ENCODE results near the gene SNHG17.
"Not testable (repeated sequence)": the region's sequence is repeated elsewhere in the genome, so short reads cannot be mapped to it uniquely, and the experiment has no call there.

SNHG17 gene

DNA sequence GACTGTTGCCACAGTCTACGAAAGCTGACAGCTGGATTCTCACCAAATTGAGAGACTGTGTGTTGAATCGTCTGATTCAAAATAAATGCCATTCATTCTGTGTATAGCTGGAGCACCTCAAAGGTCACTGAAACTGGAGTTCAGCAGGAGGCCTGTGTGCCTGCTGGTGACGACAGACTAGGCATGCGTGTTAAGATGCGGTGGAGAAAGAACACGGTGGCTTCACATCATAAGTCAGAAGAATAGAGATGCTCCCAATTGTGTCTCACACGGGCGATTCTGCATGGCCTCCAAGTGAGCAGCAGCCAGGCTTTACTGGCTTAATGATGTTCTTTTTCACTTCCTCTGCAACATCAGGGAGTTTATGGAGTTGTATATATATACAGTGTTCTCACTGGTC, 32.3 kb downstream of the SNHG17 start:
- Histone ChIP-seq H3K9ac (ENCODE audit: low read depth, low read length) (no peak overlapping the region), H2AFZ (ENCODE audit: low read depth, low read length) (no peak overlapping the region), H4K20me1 (ENCODE audit: insufficient read depth, low read length) (no peaks in the 10 kb centered on the region)

DNA sequence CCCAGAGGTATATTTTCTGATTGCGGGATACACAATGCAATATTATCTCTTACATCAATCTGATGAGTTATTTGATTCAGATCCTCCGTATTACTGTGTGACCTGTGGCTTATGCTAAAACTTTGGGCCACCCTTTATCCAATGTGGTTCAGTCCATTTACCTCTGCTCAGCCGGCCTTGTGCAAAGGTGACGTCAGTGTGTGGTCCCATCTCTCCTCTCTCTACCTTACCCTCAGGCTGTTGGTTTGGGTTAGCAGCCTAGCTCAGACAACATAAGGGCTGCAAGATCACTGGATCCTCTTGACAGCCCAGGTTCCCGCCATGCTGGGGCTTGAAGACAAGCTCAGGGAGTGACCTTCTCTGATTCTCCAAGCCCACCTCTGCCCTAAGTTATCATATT, 33.0 kb downstream of the SNHG17 start:
- H3K79me2 ChIP-seq (ENCODE audit: insufficient read depth, low read length), result no peaks in the 10 kb centered on the region
- no peak for TF ChIP-seq EZH2 (IDR thresholded peaks at IDR 0.05; ENCODE audit: borderline replicate concordance, low read depth, low read length, severe bottlenecking)
- no peak for TF ChIP-seq CTCF (IDR thresholded peaks at IDR 0.05; ENCODE audit: borderline replicate concordance, extremely low read depth, low read length, poor library complexity, severe bottlenecking)
- no peak for ATAC-seq (ENCODE audit: insufficient read depth, low read depth)

More for the DNA sequence above, 32.3 kb downstream of the SNHG17 start:
- ATAC-seq (ENCODE audit: insufficient read depth, low read depth), result no peak
- DNase-seq, result no peak
- H3K36me3 ChIP-seq (ENCODE audit: insufficient read depth, low read length), result no peaks in the 10 kb centered on the region
- peaks cover 2% of the 10 kb centered on the region for H3K27me3 ChIP-seq (ENCODE audit: insufficient read depth, low read length, poor library complexity)
- no peak overlapping the region for H3K27ac ChIP-seq (ENCODE audit: low read length)
- H3K4me1 ChIP-seq (ENCODE audit: insufficient read depth, low read length), result no peaks in the 10 kb centered on the region
- TF ChIP-seq CTCF (IDR thresholded peaks at IDR 0.05; ENCODE audit: borderline replicate concordance, extremely low read depth, low read length, poor library complexity, severe bottlenecking), result no peak
- TF ChIP-seq EZH2 (IDR thresholded peaks at IDR 0.05; ENCODE audit: borderline replicate concordance, low read depth, low read length, severe bottlenecking), result no peak
- H3K4me3 ChIP-seq (ENCODE audit: low read depth in 1 of 2, low read length in 2 of 2), result no peak overlapping the region
- H3K9me3 ChIP-seq (ENCODE audit: insufficient read depth, low read length, severe bottlenecking), result no peaks in the 10 kb centered on the region
- no peak overlapping the region for H3K4me2 ChIP-seq (ENCODE audit: insufficient read depth, low read length)
- no peaks in the 10 kb centered on the region for H3K79me2 ChIP-seq (ENCODE audit: insufficient read depth, low read length)

DNA sequence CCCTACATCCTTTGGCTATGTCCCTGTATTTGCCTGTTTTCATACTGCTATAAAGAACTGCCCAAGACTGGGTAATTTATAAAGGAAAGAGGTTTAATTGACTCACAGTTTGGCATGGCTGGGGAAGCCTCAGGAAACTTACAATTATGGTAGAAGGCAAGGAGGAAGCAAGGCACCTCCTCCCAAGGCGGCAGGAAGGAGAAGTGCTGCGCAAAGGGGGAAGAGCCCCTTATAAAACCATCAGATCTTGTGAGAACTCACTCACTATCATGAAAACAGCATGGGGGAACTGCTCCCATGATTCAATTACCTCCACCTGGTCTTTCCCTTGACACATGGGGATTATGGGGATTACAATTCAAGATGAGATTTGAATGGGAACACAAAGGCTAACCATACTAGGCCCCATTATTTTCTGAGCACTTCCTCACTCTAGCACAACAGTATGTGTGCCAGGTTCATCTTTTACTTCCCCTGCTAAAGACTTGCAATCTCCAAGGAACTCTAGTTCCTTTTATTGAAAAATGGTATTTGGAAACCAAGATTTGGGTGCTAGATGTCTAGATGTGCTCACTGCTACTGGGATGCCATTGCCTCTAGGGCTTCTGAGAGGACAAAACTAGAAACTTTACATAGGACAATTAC, 39.3 kb downstream of the SNHG17 start:
- H2AFZ ChIP-seq (ENCODE audit: low read depth, low read length); H3K9me3 ChIP-seq (ENCODE audit: insufficient read depth, low read length, severe bottlenecking); H3K9ac ChIP-seq (ENCODE audit: low read depth, low read length); H3K27ac ChIP-seq (ENCODE audit: low read length); H3K4me1 ChIP-seq (ENCODE audit: insufficient read depth, low read length); H3K4me3 ChIP-seq (ENCODE audit: low read depth in 1 of 2, low read length in 2 of 2); H4K20me1 ChIP-seq (ENCODE audit: insufficient read depth, low read length); H3K79me2 ChIP-seq (ENCODE audit: insufficient read depth, low read length); H3K36me3 ChIP-seq (ENCODE audit: insufficient read depth, low read length); H3K4me2 ChIP-seq (ENCODE audit: insufficient read depth, low read length); ATAC-seq (ENCODE audit: insufficient read depth, low read depth); DNase-seq: not testable (repeated sequence)
- peaks cover 15% of the 10 kb centered on the region for H3K27me3 ChIP-seq (ENCODE audit: insufficient read depth, low read length, poor library complexity)

More for the DNA sequence above, 33.0 kb downstream of the SNHG17 start:
- H3K36me3 ChIP-seq (ENCODE audit: insufficient read depth, low read length), result no peaks in the 10 kb centered on the region
- no peak overlapping the region for H3K4me2 ChIP-seq (ENCODE audit: insufficient read depth, low read length)
- H3K27me3 ChIP-seq (ENCODE audit: insufficient read depth, low read length, poor library complexity), result peaks cover 4% of the 10 kb centered on the region
- no peaks in the 10 kb centered on the region for H3K9me3 ChIP-seq (ENCODE audit: insufficient read depth, low read length, severe bottlenecking)
- H3K4me3 ChIP-seq (ENCODE audit: low read depth in 1 of 2, low read length in 2 of 2), result no peak overlapping the region
- no peaks in the 10 kb centered on the region for H4K20me1 ChIP-seq (ENCODE audit: insufficient read depth, low read length)
- no peak overlapping the region for H2AFZ ChIP-seq (ENCODE audit: low read depth, low read length)
- DNase-seq, result no peak
- H3K27ac ChIP-seq (ENCODE audit: low read length), result no peak overlapping the region
- H3K9ac ChIP-seq (ENCODE audit: low read depth, low read length), result no peak overlapping the region
- H3K4me1 ChIP-seq (ENCODE audit: insufficient read depth, low read length), result no peaks in the 10 kb centered on the region

- Histone ChIP-seq H4K20me1 (ENCODE audit: insufficient read depth, low read length) (no peaks in the 10 kb centered on the region), H2AFZ (ENCODE audit: low read depth, low read length) (no peak overlapping the region), H3K4me2 (ENCODE audit: insufficient read depth, low read length) (no peak overlapping the region), H3K27me3 (ENCODE audit: insufficient read depth, low read length, poor library complexity) (peaks cover 15% of the 10 kb centered on the region), H3K9me3 (ENCODE audit: insufficient read depth, low read length, severe bottlenecking) (no peaks in the 10 kb centered on the region), H3K9ac (ENCODE audit: low read depth, low read length) (no peak overlapping the region), H3K4me1 (ENCODE audit: insufficient read depth, low read length) (no peaks in the 10 kb centered on the region), H3K4me3 (ENCODE audit: low read depth in 1 of 2, low read length in 2 of 2) (no peak overlapping the region), H3K27ac (ENCODE audit: low read length) (no peak overlapping the region), H3K79me2 (ENCODE audit: insufficient read depth, low read length) (no peaks in the 10 kb centered on the region), H3K36me3 (ENCODE audit: insufficient read depth, low read length) (no peaks in the 10 kb centered on the region)
- ATAC-seq (ENCODE audit: insufficient read depth, low read depth) (no peak), DNase-seq (no peak)
- TF ChIP-seq CTCF (IDR thresholded peaks at IDR 0.05; ENCODE audit: borderline replicate concordance, extremely low read depth, low read length, poor library complexity, severe bottlenecking), result no peak
Measured at GRCh38 chr20:38395165-38395564, 40.0 kb downstream of the SNHG17 start.

All from DND-41 (cell line).